Measurements from ENCODE around the gene AHSG.
"Not testable (repeated sequence)": the region's sequence is repeated elsewhere in the genome, so short reads cannot be mapped to it uniquely, and the experiment has no call there.

AHSG gene

GRCh38 chr3:186619787-186620212 is 6.9 kb downstream of the AHSG start:
- no peak for DNase-seq

- DNase-seq: no peak
Measured at GRCh38 chr3:186620213-186621092, 7.6 kb downstream of the AHSG start.

- DNase-seq: no peak
Measured at GRCh38 chr3:186621894-186622650, 9.2 kb downstream of the AHSG start.

GRCh38 chr3:186622651-186623310 is 9.9 kb downstream of the AHSG start:
- DNase-seq: no peak

GRCh38 chr3:186624598-186624997 is 11.7 kb downstream of the AHSG start:
- no peak for DNase-seq

DNA sequence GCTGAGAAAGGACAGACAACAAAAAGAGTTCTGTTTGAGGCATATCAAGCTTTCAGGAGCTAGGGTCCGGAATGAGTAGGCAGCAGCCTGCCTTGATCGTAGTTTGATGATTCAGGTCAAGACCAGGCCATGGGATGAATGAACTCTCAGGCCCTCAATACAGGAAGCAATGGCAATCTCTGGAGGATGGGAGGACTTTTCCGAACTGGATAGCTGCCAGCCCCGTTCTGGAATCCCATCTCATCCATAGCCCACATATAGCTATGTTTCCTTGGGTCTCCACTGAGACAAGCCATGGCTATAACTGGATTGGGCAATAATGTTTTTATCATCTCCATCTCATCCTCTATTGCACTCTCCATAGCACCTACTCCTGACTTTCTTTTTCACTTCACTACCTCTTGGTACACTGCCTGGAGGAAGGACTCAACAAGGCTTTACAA is 12.8 kb downstream of the AHSG start:
- no peak for DNase-seq

DNA sequence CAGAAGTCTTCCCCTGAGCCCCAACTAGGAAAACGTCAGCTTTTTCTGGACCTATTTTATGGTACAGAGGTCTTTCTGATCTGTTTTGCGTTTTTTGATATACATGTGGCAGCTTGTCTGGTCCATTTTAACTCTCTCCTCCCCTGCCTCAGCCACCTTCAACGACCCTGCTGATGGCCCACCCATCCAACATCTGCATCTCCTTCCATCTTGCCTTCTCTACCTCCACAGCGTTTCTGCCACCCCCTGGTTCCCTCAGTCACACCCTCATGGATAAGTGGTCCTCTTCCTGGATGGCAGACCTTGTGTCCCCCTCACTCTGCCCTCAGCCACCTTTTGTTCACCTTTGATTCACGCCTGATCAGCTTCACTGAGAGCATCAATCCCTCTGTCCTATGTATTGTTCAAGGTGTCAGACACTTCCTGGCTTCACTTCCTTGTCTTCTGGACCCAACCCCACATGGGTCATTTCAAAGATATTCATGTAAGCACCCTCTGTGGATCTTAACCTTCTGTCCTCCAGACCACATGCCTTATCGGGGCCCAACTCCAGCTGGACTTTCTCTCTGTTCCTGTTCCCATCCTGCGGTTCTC is 13.5 kb downstream of the AHSG start:
- DNase-seq: no peak

DNA sequence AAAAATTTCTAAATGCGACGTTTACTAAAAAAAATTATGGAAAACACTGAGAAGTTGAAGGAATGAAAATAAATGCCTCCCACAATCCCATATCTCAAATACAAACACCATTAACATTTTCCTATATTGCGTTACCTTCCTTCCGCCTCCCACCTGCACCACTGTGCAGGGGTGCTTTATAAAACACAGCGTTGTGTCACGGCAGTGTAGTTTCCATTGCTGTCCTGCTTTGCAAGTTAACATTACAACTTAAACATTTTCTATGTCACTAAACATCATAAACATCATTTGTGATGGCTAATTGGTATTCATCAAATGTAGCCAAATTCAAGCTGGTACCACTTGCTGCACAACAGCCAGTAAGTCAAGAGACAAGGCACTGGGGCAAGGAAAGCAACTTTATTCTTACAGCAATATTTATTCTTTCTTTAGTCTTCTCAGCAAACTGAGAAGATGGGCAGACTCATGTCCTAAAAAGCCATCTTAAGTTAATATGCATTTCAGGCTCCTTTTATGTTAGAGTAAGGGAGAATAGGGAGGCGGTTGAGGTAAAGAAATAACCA is 15.1 kb downstream of the AHSG start:
- DNase-seq: no peak

DNA sequence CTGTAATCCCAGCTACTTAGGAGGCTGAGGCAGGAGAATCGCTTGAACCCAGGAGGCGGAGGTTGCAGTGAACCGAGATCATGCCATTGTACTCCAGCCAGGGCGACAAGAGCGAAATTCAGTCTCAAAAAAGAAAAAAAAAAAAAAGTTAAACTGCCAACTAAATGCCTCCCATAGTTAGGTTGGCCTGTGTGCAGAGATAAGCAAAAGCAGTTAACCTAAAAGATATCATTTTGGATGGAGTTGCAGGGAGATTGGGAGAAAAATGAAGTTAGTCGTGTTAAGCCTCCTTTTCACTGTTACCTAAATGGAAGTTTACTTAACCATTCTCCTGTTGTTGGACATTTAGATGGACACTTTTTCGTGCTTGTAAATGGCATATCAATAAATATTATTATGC is 15.9 kb downstream of the AHSG start:
- DNase-seq: no peak

DNA sequence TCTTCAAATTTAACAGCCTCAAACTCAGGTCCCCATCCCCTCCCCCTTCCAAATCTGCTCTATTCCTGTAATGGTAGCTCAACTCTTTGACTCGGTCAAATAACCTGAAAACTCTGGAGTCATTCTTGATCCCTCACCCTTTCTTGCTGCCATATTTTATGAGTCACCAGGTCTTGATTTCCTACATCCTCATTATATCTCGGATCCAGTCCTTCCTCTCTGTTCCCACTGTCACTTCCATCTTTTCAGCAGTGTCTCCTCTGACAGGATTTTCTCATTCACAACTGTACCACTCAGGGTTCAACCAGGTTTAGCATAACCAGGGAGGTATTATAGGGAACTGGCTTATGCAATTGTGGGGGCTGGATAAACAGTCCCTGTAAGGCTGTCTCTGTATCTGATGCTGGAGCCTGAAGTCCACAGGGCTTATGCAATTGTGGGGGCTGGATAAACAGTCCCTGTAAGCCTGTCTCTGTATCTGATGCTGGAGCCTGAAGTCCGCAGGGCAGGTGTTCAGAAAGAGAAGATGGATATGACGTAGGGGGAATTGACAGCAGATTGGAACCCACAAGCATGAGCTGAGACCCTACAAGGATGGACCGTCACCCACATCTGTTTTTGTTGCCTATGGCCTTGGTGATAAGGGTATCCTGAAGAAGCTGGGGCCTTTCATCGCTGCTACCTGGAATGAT is 18.2 kb downstream of the AHSG start:
- DNase-seq: no peak

DNA sequence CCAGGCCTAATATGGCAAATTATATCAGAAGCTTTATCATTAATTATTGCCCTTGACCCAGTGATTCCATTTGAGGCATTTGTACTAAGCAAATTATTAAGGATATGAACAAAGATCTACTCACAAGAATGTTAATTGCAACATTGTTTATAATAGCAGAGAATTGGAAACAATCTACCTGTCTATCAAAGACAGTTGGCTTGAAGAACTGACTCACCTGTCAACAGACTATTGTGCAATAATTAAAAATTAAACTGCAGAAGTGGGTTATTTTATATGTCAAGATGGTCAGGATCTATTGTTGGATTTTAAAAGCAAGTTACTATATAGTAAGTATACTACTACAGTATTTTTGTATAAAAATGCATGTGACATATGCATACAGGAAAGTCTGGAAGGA is 20.6 kb downstream of the AHSG start:
- no peak for DNase-seq

DNA sequence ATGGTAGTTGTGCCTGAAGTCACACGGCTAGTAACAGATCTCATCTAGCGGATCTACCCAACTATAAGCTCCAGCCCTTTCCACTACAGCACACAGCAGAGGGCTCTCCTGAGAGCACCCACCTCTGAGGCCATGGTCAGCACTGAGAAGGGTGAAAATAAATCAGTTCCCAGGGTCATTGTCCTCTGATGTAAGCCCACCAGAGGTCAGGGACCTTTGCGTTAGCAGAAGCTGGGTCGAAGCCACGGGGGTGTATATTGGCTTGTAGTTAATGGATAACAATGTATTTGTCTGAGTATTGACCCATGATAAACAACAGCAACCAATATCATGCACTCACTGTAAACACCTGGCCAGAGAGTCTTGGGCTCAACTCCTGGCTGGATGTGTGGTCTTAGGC is 21.3 kb downstream of the AHSG start:
- DNase-seq: not testable (repeated sequence)

DNA sequence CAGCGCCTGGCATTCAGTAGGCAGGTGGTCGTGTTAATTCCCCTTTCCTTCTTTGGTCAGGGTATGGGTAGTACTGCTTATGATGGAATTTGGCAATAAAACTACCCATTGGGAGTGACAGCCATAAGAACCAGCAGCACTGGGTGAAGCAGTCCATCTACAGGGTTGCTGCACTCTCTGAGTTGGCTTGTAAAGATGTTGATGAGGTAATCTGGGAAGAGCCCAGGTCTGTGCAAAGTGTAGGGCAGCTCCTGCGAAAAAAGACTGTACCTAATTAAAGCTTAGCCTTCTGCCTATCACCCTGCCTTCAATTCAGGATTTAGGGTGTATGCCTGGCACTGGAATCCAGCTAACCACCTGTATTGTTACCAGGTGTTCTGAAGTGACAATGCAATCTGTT is 22.7 kb downstream of the AHSG start:
- DNase-seq: no peak

- DNase-seq: no peak
Measured at GRCh38 chr3:186636536-186636935, 23.7 kb downstream of the AHSG start.

GRCh38 chr3:186637686-186638085 is 24.8 kb downstream of the AHSG start:
- DNase-seq: no peak

GRCh38 chr3:186638259-186638658 is 25.4 kb downstream of the AHSG start:
- DNase-seq: no peak

- no peak for DNase-seq
Measured at GRCh38 chr3:186639778-186640472, 27.1 kb downstream of the AHSG start, which contains the start of gene FETUB. Gene FETUB (plus strand): TSS chr3:186640399. CDS start chr3:186640461, 62 bp downstream.

- no peak for DNase-seq
Measured at GRCh38 chr3:186640473-186640818, 27.6 kb downstream of the AHSG start.

- no peak for DNase-seq
Measured at GRCh38 chr3:186640929-186641328, 28.1 kb downstream of the AHSG start.

GRCh38 chr3:186642014-186642413 is 29.2 kb downstream of the AHSG start:
- DNase-seq: no peak

- no peak for DNase-seq
Measured at GRCh38 chr3:186643493-186643892, 30.6 kb downstream of the AHSG start.

GRCh38 chr3:186644683-186645082 is 31.8 kb downstream of the AHSG start:
- no peak for DNase-seq
